ENCODE results near the gene STPG1.

- TF ChIP-seq, protein P1, sequence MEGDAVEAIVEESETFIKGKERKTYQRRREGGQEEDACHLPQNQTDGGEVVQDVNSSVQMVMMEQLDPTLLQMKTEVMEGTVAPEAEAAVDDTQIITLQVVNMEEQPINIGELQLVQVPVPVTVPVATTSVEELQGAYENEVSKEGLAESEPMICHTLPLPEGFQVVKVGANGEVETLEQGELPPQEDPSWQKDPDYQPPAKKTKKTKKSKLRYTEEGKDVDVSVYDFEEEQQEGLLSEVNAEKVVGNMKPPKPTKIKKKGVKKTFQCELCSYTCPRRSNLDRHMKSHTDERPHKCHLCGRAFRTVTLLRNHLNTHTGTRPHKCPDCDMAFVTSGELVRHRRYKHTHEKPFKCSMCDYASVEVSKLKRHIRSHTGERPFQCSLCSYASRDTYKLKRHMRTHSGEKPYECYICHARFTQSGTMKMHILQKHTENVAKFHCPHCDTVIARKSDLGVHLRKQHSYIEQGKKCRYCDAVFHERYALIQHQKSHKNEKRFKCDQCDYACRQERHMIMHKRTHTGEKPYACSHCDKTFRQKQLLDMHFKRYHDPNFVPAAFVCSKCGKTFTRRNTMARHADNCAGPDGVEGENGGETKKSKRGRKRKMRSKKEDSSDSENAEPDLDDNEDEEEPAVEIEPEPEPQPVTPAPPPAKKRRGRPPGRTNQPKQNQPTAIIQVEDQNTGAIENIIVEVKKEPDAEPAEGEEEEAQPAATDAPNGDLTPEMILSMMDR (IDR thresholded peaks at IDR 0.05): no peak
- TF ChIP-seq BHLHE40 (IDR thresholded peaks at IDR 0.05; ENCODE audit: low read depth, low read length): no peak
- TF ChIP-seq CEBPB (IDR thresholded peaks at IDR 0.05): no peak
- no peak for TF ChIP-seq CBX2 (IDR thresholded peaks at IDR 0.05; ENCODE audit: borderline replicate concordance, low read depth)
- TF ChIP-seq MAFK (IDR thresholded peaks at IDR 0.05; ENCODE audit: partially characterized antibody): no peak
- no peak for TF ChIP-seq MAX (IDR thresholded peaks at IDR 0.05)
Measured at GRCh38 chr1:24349891-24350290, 63.7 kb downstream of the STPG1 start.

Data from A549 (cell line).